ENCODE measurements around the gene SDE2. TPM values are rescaled to one million over a fixed set of nuclear protein-coding genes. Genes with fewer than 3 reads are reported as not detected.

The SDE2 gene
- total and polyA plus RNA-seq, 10 of the 15 experiments (the other 5 are each of a cell fraction or from before 2014, with no cell fraction given): 2.7 to 19.4 (median 12.6) TPM

DNA sequence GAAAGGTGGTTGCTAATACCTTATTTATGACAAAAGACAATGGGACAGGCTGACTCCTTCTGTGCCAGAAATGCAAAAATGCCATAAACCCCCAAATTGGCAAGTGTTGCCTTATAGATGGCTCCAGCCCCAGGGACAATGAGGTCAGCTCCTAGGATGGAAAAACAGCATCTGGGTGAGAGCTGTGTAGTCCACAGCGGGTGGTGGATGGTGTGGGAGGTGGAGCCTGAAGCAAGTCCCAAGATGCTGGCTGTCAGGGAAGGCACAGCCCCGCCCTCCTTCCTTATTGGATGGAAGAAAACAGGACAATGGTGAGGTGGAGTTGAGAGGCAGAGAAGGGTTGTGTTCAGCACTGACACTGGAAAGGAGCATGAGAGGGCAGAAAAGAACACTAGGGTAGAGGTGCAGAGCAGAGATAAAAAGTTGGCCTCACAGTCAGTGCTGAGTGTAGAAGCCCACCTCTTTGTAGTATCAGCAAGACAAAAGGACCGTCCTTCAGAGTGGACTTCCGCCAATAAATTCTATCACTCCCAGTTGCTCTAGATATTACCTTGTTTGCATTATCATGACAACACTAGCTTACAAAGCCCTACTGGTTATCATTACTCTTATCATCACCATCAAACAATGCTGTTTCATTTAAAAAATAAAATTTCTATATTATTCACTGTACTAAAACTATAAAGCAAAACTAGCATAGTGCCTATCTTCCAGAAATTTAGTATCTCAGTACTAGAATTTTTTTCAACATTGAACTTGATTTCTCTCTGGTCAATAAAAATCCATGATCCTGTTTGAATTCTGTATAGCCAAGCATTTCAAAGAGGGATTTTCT is 3.7 kb upstream of the SDE2 start:
- Histone ChIP-seq H3K79me2 (ENCODE audit: control insufficient read depth, insufficient read depth, low read length) (peaks cover 13% of the 10 kb centered on the region), H3K4me1 (ENCODE audit: control insufficient read depth, insufficient read depth, low read length) (peaks cover 42% of the 10 kb centered on the region), H3K4me2 (ENCODE audit: control insufficient read depth, insufficient read depth) (peak overlapping the region; percentile 65), H3K27me3 (replicated peaks in 1 of 2; ENCODE audit: control insufficient read depth in 2 of 2, insufficient read depth in 2 of 2, low read length in 1 of 2) (no peaks in the 10 kb centered on the region), H3K4me3 (peak overlapping the region; percentile 37; the same call in 1 of the 2 replicates), H3K36me3 (ENCODE audit: control insufficient read depth in 2 of 2, insufficient read depth in 2 of 2, low read length in 1 of 2) (no peaks in the 10 kb centered on the region), H2AFZ (ENCODE audit: control insufficient read depth, low read depth, low read length) (peak overlapping the region; percentile 95), H3K9ac (ENCODE audit: control insufficient read depth, insufficient read depth, low read length) (no peak overlapping the region; the same call in 1 of the 2 replicates), H3K27ac (ENCODE audit: control insufficient read depth, insufficient read depth) (peak overlapping the region; percentile 71), H3K9me3 (replicated peaks; ENCODE audit: control insufficient read depth, insufficient read depth, low read length) (peaks cover 2% of the 10 kb centered on the region; the same call in 2 of the 3 replicates), H4K20me1 (ENCODE audit: control insufficient read depth, insufficient read depth) (no peaks in the 10 kb centered on the region; the same call in 1 of the 2 replicates)
- FAIRE-seq (no peak), DNase-seq (ENCODE audit: low read depth, low spot score) (no peak), ATAC-seq (no peak)
- POLR2A ChIA-PET: interaction anchor here (0.6 to 6.2 kb wide), 6 partner anchors 12 to 536 kb away, joined by 3 to 74 read pairs (median 5); partner anchors contain the start of gene H3-3A
- peak; percentile 40; the same call in 1 of the 2 replicates for TF ChIP-seq NFYB (IDR thresholded peaks at IDR 0.05; ENCODE audit: insufficient read depth, low read depth, low read length)
- TF ChIP-seq ZNF217 (IDR thresholded peaks at IDR 0.05): no peak
- TF ChIP-seq ZBTB11 (CRISPR knock-in tag; IDR thresholded peaks at IDR 0.05): no peak
- 0 out of 2 replicates have a peak, but pooled peaks have one; percentile 15 for TF ChIP-seq POLR2AphosphoS5 (IDR thresholded peaks at IDR 0.05; ENCODE audit: low read length)
- no peak for TF ChIP-seq MYC (IDR thresholded peaks at IDR 0.05; ENCODE audit: insufficient read depth, insufficient read length, insufficient replicate concordance, low read length, severe bottlenecking)
- CTCF ChIA-PET: interaction anchor here (2.1 to 7.2 kb wide), 2 partner anchors 25 to 62 kb away, joined by 11 to 61 read pairs; no protein-coding TSS in a partner anchor
- intact Hi-C loops (cut with micrococcal nuclease; ENCODE audit: unreplicated experiment): no loop called here
- RAD21 ChIA-PET (ENCODE audit: unreplicated experiment): interaction anchor here (0.5 to 4.0 kb wide), 5 partner anchors 26 to 158 kb away, joined by 3 to 27 read pairs (median 3); partner anchors contain the start of gene H3-3A
- 85% methylated on average over 4 of the region's 4 CpGs for WGBS (ENCODE audit: insufficient coverage, insufficient replicate concordance, low lambda C conversion rate, missing lambda C conversion rate)
- no TSS peak for BruUV-seq (replicated peaks)
- in situ Hi-C loops (cut with MboI): no loop called here
- SMC1A ChIA-PET (ENCODE audit: uncharacterized antibody, unreplicated experiment): interaction anchor here (1.2 to 4.4 kb wide), 4 partner anchors 16 to 105 kb away, joined by 5 to 39 read pairs (median 5); no protein-coding TSS in a partner anchor
